Activated CD8-positive, alpha-beta memory T cell treated with anti-CD3 and anti-CD28 coated beads, Interleukin-2, amount 10 ng/mL, durations not matched to agents 7 days and 5 days (primary cell): Measurements from ENCODE around the gene FRZB. TPM values are rescaled to one million over a fixed set of nuclear protein-coding genes. Genes with fewer than 3 reads are reported as not detected.

Experiments
- ATAC-seq: fragments of 150-1000 bp; cut with Tn5 transposase; one replicate; pipeline ENCODE4 v1.10.0; 2021; ENCODE audit warnings: moderate library complexity
- CTCF ChIA-PET: fragments of 350-600 bp; sonication (Branson Sonifier 250); formaldehyde crosslinking; loops from one replicate; lab custom pipeline; 2021; ENCODE audit warnings: antibody characterized with exemption; lab: Charles Lee
- DNase-seq: peaks from one replicate; pipeline ENCODE4 v3.0.0-alpha.2; 2020
- H3K27ac Mint-ChIP-seq: one replicate; pipeline ENCODE4 v1.8.0; 2021; ENCODE audit warnings: mild to moderate bottlenecking, mixed read lengths
- H3K27me3 Mint-ChIP-seq: one replicate; pipeline ENCODE4 v1.8.0; 2021; ENCODE audit warnings: mixed read lengths
- H3K36me3 Mint-ChIP-seq: one replicate; pipeline ENCODE4 v1.8.0; 2021; ENCODE audit warnings: mild to moderate bottlenecking, mixed read lengths
- H3K4me1 Mint-ChIP-seq: one replicate; pipeline ENCODE4 v1.8.0; 2021; ENCODE audit warnings: mixed read lengths
- H3K4me3 Mint-ChIP-seq: one replicate; pipeline ENCODE4 v1.8.0; 2021; ENCODE audit warnings: mild to moderate bottlenecking, moderate library complexity, mixed read lengths
- H3K9me3 Mint-ChIP-seq: one replicate; pipeline ENCODE4 v1.8.0; 2022; ENCODE audit warnings: low read depth, mixed read lengths
- total RNA-seq, 2 experiments: library from RNA; stranded (reverse); gene quantifications; one replicate each; pipeline ENCODE4 v1.2.3, GENCODE V29; 2021

Gene FRZB
- total RNA-seq, 2 experiments from 2014 or later = not detected

- H3K4me3 Mint-ChIP-seq = no peak overlapping the region
- CTCF ChIA-PET = interaction anchor here (1.0 to 2.9 kb wide), 6 partner anchors 21 to 253 kb away, joined by 3 to 19 read pairs (median 4); no protein-coding TSS in a partner anchor
Observed at GRCh38 chr2:182784777-182785176, 81.7 kb downstream of the FRZB start.

GRCh38 chr2:182784058-182784706 lies 82.3 kb downstream of the FRZB start:
- DNase-seq (no peak), ATAC-seq (no peak)
- Mint-ChIP-seq H3K4me3 (no peak overlapping the region), H3K36me3 (peaks cover 16% of the 10 kb centered on the region), H3K27ac (no peak overlapping the region), H3K9me3 (no peaks in the 10 kb centered on the region), H3K27me3 (no peaks in the 10 kb centered on the region), H3K4me1 (no peaks in the 10 kb centered on the region)
- CTCF ChIA-PET = interaction anchor here (1.2 to 2.9 kb wide), 5 partner anchors 21 to 253 kb away, joined by 3 to 19 read pairs (median 5); no protein-coding TSS in a partner anchor

More at GRCh38 chr2:182784777-182785176, 81.7 kb downstream of the FRZB start:
- DNase-seq (no peak), ATAC-seq (no peak)
- Mint-ChIP-seq H3K4me1 (no peaks in the 10 kb centered on the region), H3K36me3 (peaks cover 16% of the 10 kb centered on the region), H3K9me3 (no peaks in the 10 kb centered on the region), H3K27me3 (no peaks in the 10 kb centered on the region), H3K27ac (no peak overlapping the region)

Other genes starting within 250 kb of the FRZB start
- gene DNAJC10, start 150.4 kb downstream of the FRZB start, total RNA-seq = 10 to 100 TPM; 53.7 to 54.2 TPM
- 1 to 10 TPM in 1 of 2 experiments, under 1 TPM in 1; 0.96 to 1.6 TPM for gene NCKAP1, start 171.8 kb upstream of the FRZB start, total RNA-seq
- gene DUSP19, start 212.1 kb upstream of the FRZB start, total RNA-seq = 1 to 10 TPM; 1.8 to 2.1 TPM